ENCODE results near the gene RBMS3. TPM values are rescaled to one million over a fixed set of nuclear protein-coding genes. Genes with fewer than 3 reads are reported as not detected.

Gene RBMS3
- total RNA-seq, 1 experiment from 2014 or later, result 0.42 TPM

GRCh38 chr3:29515451-29515850 lies 234.6 kb downstream of the RBMS3 start:
- intact Hi-C loops (cut with micrococcal nuclease), result loop anchor here (5.0 kb wide), 1 partner anchor 53 kb away; no protein-coding TSS in a partner anchor

More at GRCh38 chr3:29515451-29515850, 234.6 kb downstream of the RBMS3 start:
- ATAC-seq (no peak), DNase-seq (ENCODE audit: low read depth, low spot score) (no peak)
- no peaks in the 10 kb centered on the region for H3K36me3 ChIP-seq (ENCODE audit: control insufficient read depth in 1 of 2, insufficient read depth in 2 of 2, low read length in 2 of 2)
- TF ChIP-seq EZH2phosphoT487 (IDR thresholded peaks at IDR 0.05; ENCODE audit: borderline replicate concordance) (no peak), SP1 (IDR thresholded peaks at IDR 0.05; ENCODE audit: low read depth) (no peak), CTCF (IDR thresholded peaks at IDR 0.05 in 2 of 3, conservative IDR thresholded peaks at IDR 0.05 in 1 of 3; ENCODE audit: borderline replicate concordance in 1 of 3, insufficient read depth in 1 of 3, low read depth in 2 of 3, low read length in 2 of 3) (no peak), MAX (IDR thresholded peaks at IDR 0.05) (no peak), SIN3A (IDR thresholded peaks at IDR 0.05; ENCODE audit: low read depth) (no peak), TCF7L2 (IDR thresholded peaks at IDR 0.05; ENCODE audit: borderline replicate concordance, extremely low read depth, insufficient read depth, insufficient read length) (no peak), CBX3 (IDR thresholded peaks at IDR 0.05; ENCODE audit: low read depth) (no peak), ZFX (IDR thresholded peaks at IDR 0.05) (no peak), JUND (IDR thresholded peaks at IDR 0.05) (no peak), ELF1 (IDR thresholded peaks at IDR 0.05; ENCODE audit: borderline replicate concordance, low read depth) (no peak), REST (IDR thresholded peaks at IDR 0.05; ENCODE audit: low read depth) (no peak), POLR2A (IDR thresholded peaks at IDR 0.05; ENCODE audit: borderline replicate concordance, extremely low read depth, insufficient read depth, insufficient read length) (no peak), EGR1 (IDR thresholded peaks at IDR 0.05; ENCODE audit: low read depth) (no peak), ZNF274 (IDR thresholded peaks at IDR 0.05; ENCODE audit: low read depth, low read length) (no peak), CEBPB (IDR thresholded peaks at IDR 0.05; ENCODE audit: low read depth) (no peak), SRF (IDR thresholded peaks at IDR 0.05; ENCODE audit: low read depth) (no peak), ATF3 (IDR thresholded peaks at IDR 0.05) (no peak)
- H3K9ac ChIP-seq (ENCODE audit: low read length), result no peak overlapping the region
- no peaks in the 10 kb centered on the region for H3K9me2 ChIP-seq (ENCODE audit: insufficient read depth)
- no peak overlapping the region for H3K4me3 ChIP-seq (replicated peaks in 1 of 2; ENCODE audit: low read depth in 1 of 2, low read length in 2 of 2)
- POLR2A ChIA-PET, result no interaction called here
- no peak overlapping the region for H3K27ac ChIP-seq (ENCODE audit: low read depth, low read length)
- H2AFZ ChIP-seq (ENCODE audit: low read depth, low read length, poor library complexity, severe bottlenecking), result no peak overlapping the region
- no TSS peak for BruUV-seq (replicated peaks)
- no peaks in the 10 kb centered on the region for H3K79me2 ChIP-seq (ENCODE audit: insufficient read depth, low read length)
- H3K9me3 ChIP-seq (ENCODE audit: control insufficient read depth in 1 of 2, insufficient read depth in 1 of 2, low read depth in 1 of 2, low read length in 2 of 2), result no peaks in the 10 kb centered on the region
- RAD21 ChIA-PET (ENCODE audit: low non-redundant PET in 1 of 2, low total read pairs in 2 of 2, uncharacterized antibody in 2 of 2, unreplicated experiment in 2 of 2), result no interaction called here
- CTCF ChIA-PET, result no interaction called here
- H3K4me2 ChIP-seq (ENCODE audit: low read length), result no peak overlapping the region
- no peaks in the 10 kb centered on the region for H3K4me1 ChIP-seq (ENCODE audit: control insufficient read depth in 1 of 2, insufficient read depth in 2 of 2, low read length in 2 of 2)
- H3K27me3 ChIP-seq (ENCODE audit: insufficient read depth, low read length), result peaks cover 9% of the 10 kb centered on the region; the same call in 1 of the 2 replicates
- no peaks in the 10 kb centered on the region for H4K20me1 ChIP-seq (ENCODE audit: insufficient read depth)

Measured in HCT116 (cell line).